GM23248 (cell line): ENCODE results near the gene SLC1A2.

Experiments
- EZH2 ChIP-seq: fragments of 200-600 bp; sonication (generic); IDR thresholded peaks from 2 replicates; pipeline ENCODE4 v1.6.1; 2018; ENCODE audit warnings: antibody characterized with exemption, mild to moderate bottlenecking; ENCODE audit not compliant: insufficient read depth, poor library complexity, severe bottlenecking
- EZH2phosphoT487 ChIP-seq: fragments of 200-600 bp; sonication (generic); IDR thresholded peaks from 2 replicates; pipeline ENCODE4 v1.6.1; 2018; ENCODE audit warnings: antibody characterized with exemption, moderate library complexity, mild to moderate bottlenecking, low read depth; ENCODE audit not compliant: insufficient read depth

DNA sequence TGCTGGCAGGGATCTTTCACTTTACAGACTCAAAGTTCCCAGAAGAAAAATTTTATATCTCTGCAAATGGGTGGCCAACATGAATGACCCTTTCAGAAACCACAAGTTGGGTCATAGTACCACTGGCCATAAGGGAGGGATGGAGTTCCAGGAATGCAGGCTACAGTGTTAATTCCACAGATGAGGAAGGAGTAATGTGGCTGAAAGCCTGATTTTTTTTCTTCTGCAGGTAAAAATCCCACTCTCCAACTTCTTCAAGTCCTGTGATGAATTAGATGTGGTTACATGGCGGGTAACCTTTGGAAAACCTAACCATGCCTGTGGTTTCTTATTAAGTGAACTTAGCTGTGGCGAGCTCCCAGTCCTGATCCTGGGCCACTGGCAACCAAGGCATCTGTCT is 103.2 kb downstream of the SLC1A2 start:
- no peak for TF ChIP-seq EZH2phosphoT487
- no peak for TF ChIP-seq EZH2
